Thyroid gland (tissue), 4 donors: ENCODE results near the gene EBF3. TPM values are rescaled to one million over a fixed set of nuclear protein-coding genes. Genes with fewer than 3 reads are reported as not detected.

ENCODE experiments used
- DNase-seq, 2 donors: peaks; one replicate each; pipeline ENCODE4 v3.0.0-alpha.2; 2019
- H3K27ac ChIP-seq, 3 donors: fragments of 200-600 bp; sonication (generic); 1 replicate in 2 of 3; 2 replicates in 1 of 3; pipeline ENCODE4 v1.5.1; 2016 to 2019; ENCODE audit warnings: mild to moderate bottlenecking in 1 of 3, moderate library complexity in 1 of 3
- H3K27me3 ChIP-seq: fragments of 200-600 bp; sonication (generic); one replicate; pipeline ENCODE4 v1.5.1; 2019
- H3K36me3 ChIP-seq, 2 donors: fragments of 200-600 bp; sonication (generic); one replicate each; pipeline ENCODE4 v1.5.1; 2016 to 2019
- H3K4me1 ChIP-seq, 2 donors: fragments of 200-600 bp; sonication (generic); one replicate each; pipeline ENCODE4 v1.5.1; 2017 to 2019
- H3K4me3 ChIP-seq, 3 donors: fragments of 200-600 bp; sonication (generic); replicated peaks in 1 of 3; 1 replicate in 2 of 3; 2 replicates in 1 of 3; pipeline ENCODE4 v1.5.1; 2016; ENCODE audit warnings: mild to moderate bottlenecking in 1 of 3
- H3K9me3 ChIP-seq: fragments of 200-600 bp; sonication (generic); one replicate; pipeline ENCODE4 v1.5.1; 2017
- POLR2A ChIP-seq, 2 donors: fragments of 450-650 bp; IDR thresholded peaks; one replicate each; pipeline ENCODE4 v1.6.1; 2017; ENCODE audit warnings: antibody characterized with exemption in 2 of 2, mild to moderate bottlenecking in 2 of 2, moderate library complexity in 1 of 2
- WGBS, 2 donors: methylation state at CpG; one replicate each; pipeline ENCODE4 v1.1.5; 2017; 5-methylcytosine and 5-hydroxymethylcytosine counted together
- intact Hi-C: fragments of 100-400 bp; cut with DNase I; formaldehyde crosslinking; loops from one replicate; pipeline ENCODE4 v1.15.1; 2023
- total RNA-seq, 4 donors: library from RNA; depleted of rRNA; stranded (reverse); fragments of >200 nt; gene quantifications; one replicate each; pipeline ENCODE4 v1.2.3, GENCODE V29; 2016
- TF ChIP-seq, protein P1 (sequence below), 6 experiments: fragments of 200-600 bp in 3 of 6; fragments of 450-650 bp in 3 of 6; sonication (generic) in 3 of 6; IDR thresholded peaks; one replicate each; pipeline ENCODE4 v1.5.1; 2016 to 2019; ENCODE audit warnings: antibody characterized with exemption in 6 of 6, mild to moderate bottlenecking in 2 of 6, inconsistent platforms in 1 of 6, moderate library complexity in 1 of 6

The EBF3 gene
- total RNA-seq, 4 donors from 2014 or later, result 6.8 to 12.5 (median 8.8) TPM

DNA sequence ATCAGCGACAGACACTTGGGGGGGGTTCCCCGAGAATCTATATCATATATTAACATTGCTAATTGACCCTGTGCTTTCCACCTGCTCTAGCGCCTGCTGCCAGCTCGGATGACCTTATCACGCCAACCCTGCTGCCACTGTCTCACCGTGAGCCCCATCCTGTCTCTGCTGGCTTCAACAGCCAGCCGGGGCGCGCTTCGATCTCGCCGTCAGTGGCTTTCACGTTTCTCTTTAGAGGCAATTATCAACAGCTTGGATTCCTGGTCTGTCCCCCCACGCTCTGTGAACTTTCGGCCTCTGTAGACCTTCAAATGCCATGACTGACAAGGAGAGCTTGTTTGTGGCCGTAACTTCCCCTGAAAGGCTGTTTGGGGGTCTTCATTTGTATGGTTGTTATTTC is 123.0 kb downstream of the EBF3 start:
- WGBS, 2 donors, result 94 to 96% methylated on average over 16 of the region's 16 CpGs
- DNase-seq, result no peak

DNA sequence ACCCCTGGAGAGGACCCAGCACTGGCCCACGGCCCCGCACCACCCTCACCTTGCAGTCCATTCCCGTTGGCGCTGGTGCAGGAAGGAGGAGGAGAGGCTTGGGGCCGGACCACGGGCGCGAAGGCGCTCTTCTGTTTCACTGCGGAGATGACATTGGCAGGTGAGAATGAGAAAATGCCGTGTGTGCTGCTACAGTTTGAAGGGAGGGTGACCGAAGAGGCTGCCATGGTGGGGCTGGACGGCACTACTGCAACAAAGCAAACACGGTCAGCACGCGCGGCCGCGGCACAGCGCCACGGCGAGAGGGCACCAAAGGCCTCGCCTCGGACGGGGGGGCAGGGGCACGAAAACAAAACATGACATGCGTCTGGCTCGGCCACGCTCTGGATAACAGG is 123.9 kb downstream of the EBF3 start:
- Histone ChIP-seq H3K27me3 (no peaks in the 10 kb centered on the region), H3K4me1 (no peaks in the 10 kb centered on the region), H3K4me3 (no peak overlapping the region), H3K9me3 (no peaks in the 10 kb centered on the region), H3K36me3 (peaks cover 0 to 3% of the 10 kb centered on the region in 2 donors), H3K27ac (no peak overlapping the region)
- TF ChIP-seq, protein P1, sequence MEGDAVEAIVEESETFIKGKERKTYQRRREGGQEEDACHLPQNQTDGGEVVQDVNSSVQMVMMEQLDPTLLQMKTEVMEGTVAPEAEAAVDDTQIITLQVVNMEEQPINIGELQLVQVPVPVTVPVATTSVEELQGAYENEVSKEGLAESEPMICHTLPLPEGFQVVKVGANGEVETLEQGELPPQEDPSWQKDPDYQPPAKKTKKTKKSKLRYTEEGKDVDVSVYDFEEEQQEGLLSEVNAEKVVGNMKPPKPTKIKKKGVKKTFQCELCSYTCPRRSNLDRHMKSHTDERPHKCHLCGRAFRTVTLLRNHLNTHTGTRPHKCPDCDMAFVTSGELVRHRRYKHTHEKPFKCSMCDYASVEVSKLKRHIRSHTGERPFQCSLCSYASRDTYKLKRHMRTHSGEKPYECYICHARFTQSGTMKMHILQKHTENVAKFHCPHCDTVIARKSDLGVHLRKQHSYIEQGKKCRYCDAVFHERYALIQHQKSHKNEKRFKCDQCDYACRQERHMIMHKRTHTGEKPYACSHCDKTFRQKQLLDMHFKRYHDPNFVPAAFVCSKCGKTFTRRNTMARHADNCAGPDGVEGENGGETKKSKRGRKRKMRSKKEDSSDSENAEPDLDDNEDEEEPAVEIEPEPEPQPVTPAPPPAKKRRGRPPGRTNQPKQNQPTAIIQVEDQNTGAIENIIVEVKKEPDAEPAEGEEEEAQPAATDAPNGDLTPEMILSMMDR (IDR thresholded peaks at IDR 0.05), result no peak
- TF ChIP-seq POLR2A (IDR thresholded peaks at IDR 0.05), result no peak
- intact Hi-C loops, result no loop called here
- no peak for DNase-seq
- 95 to 96% methylated on average over 24 to 29 of the region's 29 CpGs for WGBS, 2 donors

More for the DNA sequence above, 123.0 kb downstream of the EBF3 start:
- peaks cover 0 to 3% of the 10 kb centered on the region in 2 donors for H3K36me3 ChIP-seq
- intact Hi-C loops, result no loop called here
- no peak overlapping the region for H3K4me3 ChIP-seq
- no peak overlapping the region for H3K27ac ChIP-seq
- H3K4me1 ChIP-seq, result no peaks in the 10 kb centered on the region
- H3K9me3 ChIP-seq, result no peaks in the 10 kb centered on the region
- H3K27me3 ChIP-seq, result no peaks in the 10 kb centered on the region
- TF ChIP-seq, protein P1 (IDR thresholded peaks at IDR 0.05), result no peak
- no peak for TF ChIP-seq POLR2A (IDR thresholded peaks at IDR 0.05)

DNA sequence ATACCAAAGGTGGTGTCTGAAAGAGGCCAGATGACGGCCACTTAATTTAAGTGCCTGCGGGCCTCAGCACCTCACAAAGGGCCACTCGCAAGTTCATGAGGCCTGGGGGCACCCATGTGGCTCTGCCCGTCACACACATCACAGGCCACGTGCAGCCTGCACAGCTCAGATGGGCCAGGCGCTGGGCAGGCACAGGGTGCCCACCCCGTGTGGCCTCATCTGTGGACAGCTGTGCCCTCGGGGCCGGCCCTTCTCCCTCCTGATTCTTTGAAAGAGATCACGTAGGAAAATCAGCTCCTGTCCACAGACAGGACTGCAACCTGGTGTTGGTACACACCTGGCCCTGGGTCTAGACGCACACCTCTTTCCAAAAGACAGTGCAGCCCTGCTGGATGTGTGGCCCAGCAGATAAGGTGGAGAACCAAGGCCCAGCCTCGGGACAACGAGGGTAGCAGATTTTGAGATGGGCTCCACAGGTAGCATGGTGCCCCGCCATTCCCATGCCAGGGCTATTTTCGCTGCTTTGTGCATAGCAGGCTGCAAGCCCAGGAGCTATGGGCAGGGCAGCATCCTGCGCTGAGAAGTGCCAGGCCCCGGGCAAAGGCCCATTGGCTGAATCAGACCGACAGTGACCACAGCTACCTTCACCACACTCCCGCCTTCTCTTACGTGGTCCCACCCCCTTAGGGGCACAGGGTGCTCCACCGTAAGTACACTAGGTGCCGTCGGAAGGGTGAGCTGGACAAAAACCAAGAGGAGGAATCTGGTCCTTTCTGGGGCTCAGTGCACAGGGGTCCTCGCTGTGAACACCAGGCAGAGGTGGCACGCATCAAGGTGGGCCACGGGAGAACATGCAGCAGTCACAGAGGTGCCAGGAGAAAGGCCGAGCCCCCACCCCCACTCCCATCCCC is 124.5 kb downstream of the EBF3 start:
- H3K4me1 ChIP-seq, result no peaks in the 10 kb centered on the region
- no peaks in the 10 kb centered on the region for H3K9me3 ChIP-seq
- peaks cover 0 to 3% of the 10 kb centered on the region in 2 donors for H3K36me3 ChIP-seq
- no peak for TF ChIP-seq POLR2A (IDR thresholded peaks at IDR 0.05)
- TF ChIP-seq, protein P1 (IDR thresholded peaks at IDR 0.05), result no peak
- 88 to 91% methylated on average over 18 to 27 of the region's 27 CpGs for WGBS, 2 donors
- H3K4me3 ChIP-seq, result no peak overlapping the region
- no peak overlapping the region for H3K27ac ChIP-seq
- no peak for DNase-seq
- intact Hi-C loops, result no loop called here
- no peaks in the 10 kb centered on the region for H3K27me3 ChIP-seq

DNA sequence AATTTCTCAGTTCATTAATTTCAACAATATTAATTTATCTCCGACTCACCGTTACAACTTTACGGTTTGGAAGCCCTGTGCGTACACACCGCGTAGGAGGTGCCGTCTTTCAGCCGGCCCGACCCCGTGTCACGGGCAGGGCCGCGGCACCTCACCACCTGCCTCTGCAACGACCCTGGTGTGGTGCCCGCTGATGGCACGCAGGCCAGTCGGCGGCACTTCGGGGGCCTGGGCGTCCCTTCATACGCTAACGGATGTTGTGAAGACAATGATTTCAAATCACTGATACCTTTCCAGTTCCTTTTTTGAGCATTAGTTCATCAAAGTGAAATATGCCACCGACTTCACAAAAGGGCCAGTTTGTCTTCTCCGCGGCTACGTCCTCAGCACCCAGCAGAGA is 125.3 kb downstream of the EBF3 start:
- no peak for TF ChIP-seq POLR2A (IDR thresholded peaks at IDR 0.05)
- TF ChIP-seq, protein P1 (IDR thresholded peaks at IDR 0.05), result no peak
- H3K36me3 ChIP-seq, result peaks cover 0 to 3% of the 10 kb centered on the region in 2 donors
- H3K27me3 ChIP-seq, result no peaks in the 10 kb centered on the region
- 97% methylated on average over 26 of the region's 26 CpGs for WGBS, 2 donors
- H3K27ac ChIP-seq, result no peak overlapping the region
- H3K4me1 ChIP-seq, result no peaks in the 10 kb centered on the region
- intact Hi-C loops, result no loop called here
- H3K9me3 ChIP-seq, result no peaks in the 10 kb centered on the region
- DNase-seq, result no peak
- H3K4me3 ChIP-seq, result no peak overlapping the region

DNA sequence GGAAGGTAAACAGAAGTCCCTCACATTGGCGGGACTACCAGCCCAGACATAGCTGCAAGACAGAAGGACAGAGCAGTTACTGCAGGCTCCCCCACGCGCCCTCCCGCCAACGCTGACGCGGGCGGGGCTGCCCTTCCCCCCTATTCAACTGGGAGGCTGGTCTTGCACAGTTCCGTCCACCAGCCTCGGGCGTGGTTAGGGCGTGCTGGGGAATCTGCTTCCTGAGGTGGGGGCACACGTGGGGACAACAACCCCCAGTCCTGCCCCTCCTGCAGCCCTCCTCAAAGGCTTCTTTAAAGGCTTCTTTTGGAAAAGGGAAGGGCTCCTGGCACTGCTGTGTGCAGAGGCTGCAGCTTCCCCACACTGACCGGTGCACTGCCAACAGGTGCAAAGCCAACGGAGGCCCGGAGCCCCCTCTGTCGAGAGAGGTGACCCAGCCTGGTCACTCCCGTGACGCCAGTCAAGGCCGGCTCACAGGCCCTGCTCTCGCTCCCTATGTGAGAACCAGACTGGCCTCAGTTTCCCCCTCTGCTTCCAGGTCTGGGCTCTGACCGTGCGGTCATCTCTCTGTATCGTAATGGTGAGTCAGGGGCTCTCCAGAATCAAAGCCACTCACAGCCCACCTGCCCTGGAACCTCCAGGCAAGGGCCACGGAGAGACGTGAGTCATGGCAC is 126.0 kb downstream of the EBF3 start:
- no peak for TF ChIP-seq POLR2A (IDR thresholded peaks at IDR 0.05)
- TF ChIP-seq, protein P1 (IDR thresholded peaks at IDR 0.05), result no peak
- H3K4me3 ChIP-seq, result no peak overlapping the region
- no peaks in the 10 kb centered on the region for H3K27me3 ChIP-seq
- H3K4me1 ChIP-seq, result no peaks in the 10 kb centered on the region
- H3K9me3 ChIP-seq, result no peaks in the 10 kb centered on the region
- no peak for DNase-seq
- peaks cover 0 to 3% of the 10 kb centered on the region in 2 donors for H3K36me3 ChIP-seq
- intact Hi-C loops, result no loop called here
- no peak overlapping the region for H3K27ac ChIP-seq
- WGBS, 2 donors, result 95 to 96% methylated on average over 20 to 21 of the region's 26 CpGs
